Activated CD8-positive, alpha-beta memory T cell treated with anti-CD3 and anti-CD28 coated beads for 1 hour (primary cell): ENCODE measurements around the gene TGFA.

Experiments
- DNase-seq, 2 donors: peaks; one replicate each; pipeline ENCODE4 v3.0.0-alpha.2; 2020; ENCODE audit warnings: low read depth in 1 of 2; ENCODE audit errors: extremely low read depth in 1 of 2

The TGFA gene

DNA sequence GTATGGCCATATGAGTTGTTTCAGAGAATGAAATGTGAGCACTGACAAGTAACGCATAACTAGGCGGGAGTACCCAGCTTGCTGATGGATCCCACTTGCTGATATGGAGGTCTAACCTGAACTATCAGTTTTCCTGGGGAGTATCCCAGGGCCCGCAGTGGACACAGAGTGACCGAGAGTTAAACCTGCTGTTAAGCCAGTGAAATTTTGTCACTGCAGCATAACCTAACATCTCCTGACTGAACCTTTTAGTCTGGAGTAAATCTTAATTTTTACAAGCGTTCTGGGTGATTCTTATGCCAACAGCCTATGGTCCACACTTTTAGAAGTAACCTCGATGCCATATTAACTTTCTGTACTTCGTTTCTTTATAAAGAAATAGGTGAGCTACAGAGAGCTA, 54.4 kb downstream of the TGFA start:
- DNase-seq = no peak

DNA sequence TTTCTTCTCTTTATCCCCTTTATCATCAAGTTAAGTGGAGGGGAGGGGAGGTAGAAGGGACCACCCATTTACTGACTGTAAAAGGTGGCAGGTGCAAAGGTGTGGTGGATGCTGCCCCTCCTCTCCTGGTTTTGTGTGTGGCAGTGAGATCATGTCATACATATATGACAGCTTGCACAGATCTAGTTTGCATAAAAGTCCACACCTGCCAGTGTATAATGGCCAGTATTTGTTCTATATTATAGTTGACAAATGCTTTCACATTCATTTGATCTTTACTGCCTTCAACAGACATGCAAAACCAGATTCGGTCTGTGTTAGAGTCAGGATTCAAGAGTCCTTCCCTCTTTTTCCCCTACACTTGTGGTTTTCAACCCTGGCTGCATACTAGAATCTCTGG, 55.1 kb downstream of the TGFA start:
- DNase-seq = no peak

DNA sequence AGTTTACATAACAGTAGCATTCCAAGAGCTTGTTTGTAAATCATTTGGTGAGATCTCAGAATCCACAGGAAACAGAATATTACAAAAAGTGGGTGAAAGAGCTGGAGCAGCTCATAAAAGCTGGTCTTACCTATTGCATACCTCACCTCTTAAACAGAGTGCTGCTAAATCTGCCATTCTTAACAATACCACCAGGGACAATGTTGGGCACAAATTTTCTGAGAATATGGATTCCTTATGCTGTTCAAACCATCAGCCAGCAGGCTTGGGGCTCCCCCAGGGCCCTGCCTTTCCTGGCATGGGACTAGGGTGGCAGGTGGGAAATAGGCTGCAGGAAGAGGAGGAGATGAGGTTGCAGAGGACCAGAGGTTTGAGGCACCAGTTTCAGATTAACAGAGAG, 55.6 kb downstream of the TGFA start:
- DNase-seq = no peak

DNA sequence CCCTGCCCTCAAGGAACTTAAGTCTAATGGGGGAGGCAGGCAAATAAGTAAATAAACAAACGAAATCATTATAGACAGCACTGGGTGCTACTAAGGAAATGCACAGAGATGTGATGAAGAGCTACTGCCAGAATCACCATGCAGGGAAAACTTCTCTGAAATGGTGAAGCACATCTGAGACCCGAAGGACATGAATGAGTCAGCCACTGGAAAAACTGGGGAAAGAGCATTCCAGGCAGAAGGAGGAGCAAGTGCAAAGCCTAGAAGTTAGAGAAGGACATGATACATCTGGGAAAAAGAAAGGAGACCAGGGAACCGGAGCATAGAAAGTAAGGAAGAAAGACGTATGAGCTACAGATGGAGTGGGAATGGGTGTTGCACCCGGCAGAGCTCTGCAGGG, 56.8 kb downstream of the TGFA start:
- DNase-seq = no peak

DNA sequence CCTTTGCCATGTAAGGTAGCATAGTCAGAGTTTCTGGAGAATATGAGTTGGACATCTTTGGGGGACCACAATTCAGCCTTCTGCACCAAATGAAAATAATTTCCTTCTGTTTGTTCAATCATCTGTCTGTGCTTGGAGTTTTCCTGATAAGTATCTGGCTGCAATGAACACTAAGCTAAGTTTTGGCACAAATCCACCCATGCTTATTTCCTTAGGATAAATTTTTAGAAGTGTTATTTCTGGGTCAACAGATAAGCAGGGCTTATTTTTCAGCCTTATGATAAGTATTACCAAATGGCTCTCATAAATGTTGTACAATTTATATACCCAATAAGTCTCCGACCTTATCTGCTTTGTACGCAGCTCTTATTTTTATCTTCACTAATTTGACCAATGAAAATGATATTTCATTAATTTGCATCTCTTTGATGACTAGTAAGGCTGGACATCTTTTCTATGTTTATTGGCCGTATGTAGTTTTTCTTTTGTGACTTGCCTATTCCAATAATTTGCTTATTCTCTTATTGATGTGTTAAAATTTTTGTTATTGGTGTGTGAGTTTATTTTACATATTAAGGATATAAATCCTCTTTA, 59.2 kb downstream of the TGFA start:
- no peak for DNase-seq

DNA sequence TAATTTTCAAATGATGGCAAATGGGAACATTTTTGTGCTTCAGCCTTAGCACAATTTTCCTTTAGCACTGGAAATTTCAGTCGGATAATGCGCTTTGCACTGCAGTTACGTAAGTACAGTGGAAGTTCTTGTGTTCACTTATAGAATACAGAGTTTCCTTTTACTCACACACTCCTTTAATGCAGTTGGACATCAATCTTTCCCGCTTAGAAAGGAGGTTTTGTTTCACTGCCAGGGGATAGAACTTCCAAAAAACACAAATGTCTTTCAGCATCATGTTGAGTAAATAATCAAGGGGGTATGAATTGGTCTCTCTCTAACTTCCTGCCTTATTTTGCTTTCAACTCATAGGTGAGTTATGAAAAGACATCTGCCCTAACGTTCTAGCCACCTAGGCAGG, 63.2 kb downstream of the TGFA start:
- DNase-seq = no peak

DNA sequence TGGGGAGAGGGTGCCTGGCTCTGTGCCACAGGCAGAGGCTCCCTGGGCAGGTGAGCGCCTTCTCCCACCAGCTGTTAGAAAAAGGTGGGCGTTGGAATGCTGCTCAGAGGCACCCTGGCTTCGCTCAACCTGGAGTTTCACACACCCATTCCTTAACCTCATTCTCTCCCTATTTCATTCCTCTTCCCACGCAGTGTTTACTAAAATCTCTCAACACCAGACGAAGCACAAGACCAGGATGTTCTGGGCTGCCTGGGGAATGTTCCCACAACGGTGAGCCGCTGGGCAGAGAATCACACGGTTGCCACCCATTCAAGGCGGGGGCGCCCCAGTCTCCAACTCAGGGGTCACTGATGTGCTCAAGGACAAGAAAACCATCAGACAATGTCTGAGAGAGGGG, 64.5 kb downstream of the TGFA start:
- no peak for DNase-seq

DNA sequence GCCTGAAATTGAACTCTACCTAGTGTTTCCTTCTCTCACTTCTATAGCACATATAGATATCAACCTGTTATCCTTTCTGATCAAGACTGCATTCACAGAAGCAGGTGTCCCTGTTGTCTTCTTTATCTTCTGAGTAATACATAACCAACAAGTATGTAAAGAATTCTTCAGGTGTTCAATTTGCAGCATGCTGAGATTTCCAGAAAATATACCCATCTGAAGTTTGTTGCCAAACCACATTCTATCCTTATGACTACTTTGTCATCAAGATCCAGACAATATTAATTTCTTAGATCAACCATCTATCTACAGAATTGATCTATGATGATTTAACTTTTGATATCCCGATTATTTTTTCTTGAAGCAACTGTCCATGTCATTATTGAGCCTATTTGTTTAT, 69.5 kb downstream of the TGFA start:
- no peak for DNase-seq

DNA sequence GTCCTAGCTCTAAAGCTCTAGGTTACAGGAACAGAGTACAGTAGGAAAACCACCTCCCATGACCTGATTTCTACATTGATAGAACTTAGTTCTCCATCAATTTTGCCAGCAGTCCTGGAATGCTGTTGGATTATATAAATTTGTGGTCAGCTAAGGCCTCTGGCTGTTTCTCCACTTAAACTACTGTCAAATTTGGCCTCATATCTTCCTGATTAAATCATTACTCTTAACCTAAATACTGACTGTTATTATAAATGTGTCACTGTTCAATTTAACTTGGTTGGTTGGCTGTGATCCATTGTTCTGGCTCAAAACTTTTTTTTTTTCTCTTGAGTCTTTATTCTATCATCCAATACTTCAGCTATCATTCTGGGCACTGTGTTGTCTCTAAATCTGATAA, 71.2 kb downstream of the TGFA start:
- DNase-seq = no peak

DNA sequence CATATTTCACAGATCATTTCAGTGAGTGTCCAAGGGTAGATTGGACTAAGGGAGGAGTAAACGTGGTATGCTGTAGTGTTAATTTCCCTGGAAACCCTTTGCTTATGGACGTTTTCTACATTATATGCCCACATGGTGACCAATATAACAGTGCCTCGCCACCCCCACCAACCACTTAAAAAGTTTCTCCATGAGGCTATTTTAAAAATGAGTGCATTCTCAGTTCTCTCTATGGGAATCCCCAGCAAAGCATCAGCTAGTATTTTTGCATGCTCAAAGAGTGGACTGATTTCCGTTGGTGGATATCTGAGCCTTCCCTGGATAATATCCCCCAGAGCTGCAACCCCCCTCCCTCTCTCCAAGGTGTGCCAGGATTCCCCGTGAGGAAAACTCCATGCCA, 73.2 kb downstream of the TGFA start:
- DNase-seq = no peak

DNA sequence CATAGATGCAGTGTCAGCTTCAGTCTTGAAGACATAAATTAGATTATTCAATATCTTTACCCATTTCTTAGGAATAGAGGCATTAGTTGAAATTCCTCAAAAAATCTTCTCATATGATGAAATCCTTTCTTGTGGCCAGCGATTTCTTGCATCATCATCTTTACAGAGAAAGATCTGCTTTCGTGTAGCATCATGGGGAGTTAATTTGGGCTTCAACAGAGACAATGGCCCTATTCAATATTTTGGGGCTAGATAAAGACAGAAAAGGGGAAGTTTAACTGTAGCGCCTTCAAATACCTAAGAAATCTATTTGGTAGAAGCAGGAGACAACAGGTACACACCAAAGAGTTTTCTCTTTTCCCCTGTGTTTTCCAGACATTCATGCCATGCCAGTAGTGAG, 73.8 kb downstream of the TGFA start:
- no peak for DNase-seq

DNA sequence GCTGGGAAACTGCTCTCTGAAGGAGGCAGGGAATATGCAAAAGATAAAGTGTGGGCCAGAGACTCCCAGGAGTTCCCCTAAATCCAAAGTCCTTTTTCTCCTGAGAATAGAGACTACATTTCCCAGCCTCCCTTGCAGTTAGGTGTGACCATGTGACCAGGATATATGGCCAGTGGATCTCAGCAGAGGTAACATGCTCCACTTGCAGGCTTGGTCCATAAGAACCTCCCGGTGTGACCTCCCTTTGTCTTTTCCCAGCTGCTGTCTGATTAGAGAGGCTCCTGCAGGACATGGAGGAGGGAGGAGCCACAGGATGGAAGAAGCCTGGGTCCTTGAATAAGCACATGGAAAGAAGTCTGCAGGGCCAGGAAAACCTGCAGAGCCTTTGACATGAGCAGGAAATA, 76.2 kb downstream of the TGFA start:
- no peak for DNase-seq

DNA sequence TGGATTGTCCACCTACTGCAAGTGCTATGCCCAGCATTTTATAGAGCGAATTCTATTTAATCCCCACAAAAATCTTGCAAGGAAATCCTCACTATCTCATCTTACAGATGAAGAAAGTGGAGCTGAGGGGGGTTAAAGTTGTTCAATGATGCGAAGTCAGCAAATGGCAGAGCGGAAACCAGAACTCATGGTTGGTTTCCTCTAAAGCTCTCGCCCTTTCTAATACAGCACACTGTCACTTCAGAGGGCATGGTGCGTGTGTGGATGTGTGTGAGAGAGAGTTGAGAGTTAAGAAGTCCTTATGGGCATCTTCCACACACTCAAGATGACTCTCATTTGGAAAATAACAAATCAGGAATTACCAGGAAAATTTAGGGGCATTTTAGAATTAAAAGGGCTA, 78.4 kb downstream of the TGFA start:
- DNase-seq = no peak

DNA sequence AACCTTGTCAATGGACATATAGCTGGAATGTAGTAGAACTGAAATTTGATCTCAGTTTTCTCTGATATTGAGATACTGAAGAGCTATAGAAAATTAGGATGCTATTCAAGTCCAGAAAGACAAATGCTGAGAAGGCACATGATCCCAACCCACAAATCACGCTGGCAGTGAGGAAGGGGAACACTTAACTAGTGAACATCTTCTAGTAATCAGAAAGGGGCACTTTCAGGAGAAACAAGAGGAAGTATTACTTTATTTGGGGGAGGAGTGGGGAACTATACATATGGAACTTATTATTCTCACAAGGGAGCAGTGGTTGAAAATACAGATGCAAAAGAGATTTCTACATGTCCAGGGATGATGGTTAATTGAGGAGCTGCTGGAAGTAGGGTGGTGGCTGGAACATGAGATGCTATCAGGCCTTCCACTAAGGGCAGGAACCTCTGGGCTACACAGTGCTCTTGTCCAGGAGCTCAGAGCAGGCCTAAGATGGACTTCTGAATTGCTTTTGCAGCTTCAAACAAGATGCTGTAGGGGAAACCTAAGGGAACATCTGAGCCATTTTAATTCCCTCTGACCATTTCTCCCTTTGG, 79.3 kb downstream of the TGFA start:
- no peak for DNase-seq

DNA sequence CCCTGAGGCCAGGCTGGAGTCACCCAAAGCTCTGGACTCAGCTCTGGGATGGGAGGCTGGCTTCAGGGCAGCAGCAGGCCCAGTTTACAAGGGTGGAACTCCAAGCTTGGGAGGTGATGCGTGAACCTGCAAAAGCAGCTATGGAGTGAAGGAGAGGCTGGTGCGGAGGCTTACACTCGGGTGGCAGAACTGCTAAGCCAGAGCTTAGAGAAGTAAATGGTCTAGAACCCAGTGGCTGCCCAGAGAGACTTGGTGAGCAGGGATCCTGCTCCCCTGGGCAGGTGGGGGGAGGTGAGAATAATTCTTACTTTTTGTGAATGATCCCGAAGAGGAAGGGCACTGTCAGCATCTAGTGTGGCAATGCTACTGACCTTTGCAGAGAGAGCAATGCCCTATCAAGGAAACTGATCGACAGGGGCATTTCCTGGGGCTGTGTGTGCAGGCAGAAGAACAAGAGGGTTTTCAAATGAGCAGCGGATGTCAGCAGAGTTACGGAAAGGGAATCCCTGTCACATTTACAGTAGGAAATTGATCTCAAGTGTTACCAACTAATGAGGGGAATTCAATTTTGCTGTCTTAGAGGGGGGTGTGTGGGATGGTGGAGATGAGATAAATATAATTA, 80.4 kb downstream of the TGFA start:
- DNase-seq = no peak

DNA sequence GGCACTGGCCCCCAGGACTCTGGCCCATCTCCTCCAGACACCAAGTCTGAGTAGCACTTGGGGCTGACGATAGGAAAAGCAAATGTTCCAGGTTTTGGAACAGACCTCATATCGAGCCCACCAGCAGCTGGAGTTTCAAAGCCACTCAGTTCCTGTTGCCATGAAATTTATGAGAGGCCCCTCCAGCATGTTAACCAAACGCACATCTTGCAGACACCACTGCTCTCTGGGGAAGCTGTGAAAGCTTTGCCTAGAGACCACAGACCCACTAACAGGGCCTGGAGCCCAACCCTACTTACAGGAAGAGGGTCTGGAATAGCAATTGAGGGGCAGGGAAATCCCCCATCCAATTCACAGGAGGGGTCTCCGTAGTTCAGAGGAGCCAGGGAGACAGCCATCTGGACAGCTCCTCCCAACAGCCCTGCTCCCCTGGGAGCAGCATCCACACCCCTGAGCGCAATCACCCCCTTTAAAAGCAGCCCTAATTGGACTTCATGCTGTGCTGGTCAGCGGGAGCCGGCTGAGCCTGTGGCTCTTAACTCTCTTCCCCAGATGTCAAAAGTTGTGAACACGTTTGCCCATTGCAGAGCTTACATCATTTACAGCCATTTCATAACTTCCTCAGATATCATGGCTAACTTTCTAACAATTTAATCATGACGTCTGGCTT, 81.3 kb downstream of the TGFA start:
- DNase-seq = no peak

DNA sequence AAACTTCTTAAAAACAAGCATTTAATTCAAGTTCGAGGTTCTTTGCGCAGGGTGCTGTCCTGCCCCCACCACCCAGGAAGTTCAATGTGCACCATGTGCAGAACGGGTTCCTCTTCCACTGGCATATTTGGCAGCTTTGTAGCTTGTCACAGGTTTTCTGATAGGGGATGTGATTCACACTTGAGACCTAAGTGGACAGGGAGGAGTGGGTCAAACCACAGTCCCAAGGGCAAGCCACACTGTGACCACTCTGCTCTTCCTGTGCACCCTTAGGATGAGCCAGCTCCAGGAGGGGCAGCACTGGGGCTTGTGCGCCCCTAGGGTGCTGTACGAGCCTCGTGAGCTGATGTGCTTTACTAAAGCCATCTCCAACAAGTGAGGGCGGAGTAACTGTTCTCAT, 82.5 kb downstream of the TGFA start:
- DNase-seq = no peak

DNA sequence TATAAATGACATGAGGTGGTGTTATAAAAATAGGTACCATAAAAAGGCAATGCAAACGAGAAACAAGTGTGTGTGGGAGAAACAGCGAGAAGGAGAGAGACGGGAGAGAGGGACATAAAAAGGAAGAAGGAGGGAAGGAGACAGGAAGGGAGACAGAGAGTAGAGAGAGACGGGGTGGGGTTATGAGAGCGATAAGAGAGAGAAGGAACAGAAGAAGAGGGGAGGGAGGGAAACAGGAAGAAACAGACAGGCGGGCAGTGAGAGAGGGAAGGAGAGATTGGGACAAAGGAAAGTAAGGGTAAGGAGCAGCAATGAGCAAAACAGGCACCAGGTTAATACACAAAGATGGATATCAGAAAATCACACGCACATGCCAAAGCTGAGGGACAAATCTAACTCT, 83.7 kb downstream of the TGFA start:
- no peak for DNase-seq

DNA sequence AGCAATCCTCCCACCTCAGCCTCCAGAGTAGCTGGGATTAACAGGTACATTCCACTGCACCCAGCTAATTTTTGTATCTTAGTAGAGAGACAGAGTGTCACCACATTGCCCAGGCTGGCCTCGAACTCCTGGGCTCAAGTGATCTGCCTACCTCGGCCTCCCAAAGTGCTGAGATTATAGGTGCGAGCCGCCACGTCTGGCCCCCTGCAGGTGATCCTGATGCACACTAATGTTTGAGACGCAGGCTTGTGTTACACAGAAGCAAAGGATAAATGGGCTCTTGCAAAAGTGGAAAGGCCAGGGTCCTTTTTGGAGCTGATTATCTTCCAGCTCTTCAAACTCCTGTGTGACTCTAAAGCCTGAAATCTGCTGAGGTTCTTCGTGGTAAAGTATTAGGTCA, 84.2 kb downstream of the TGFA start:
- no peak for DNase-seq

DNA sequence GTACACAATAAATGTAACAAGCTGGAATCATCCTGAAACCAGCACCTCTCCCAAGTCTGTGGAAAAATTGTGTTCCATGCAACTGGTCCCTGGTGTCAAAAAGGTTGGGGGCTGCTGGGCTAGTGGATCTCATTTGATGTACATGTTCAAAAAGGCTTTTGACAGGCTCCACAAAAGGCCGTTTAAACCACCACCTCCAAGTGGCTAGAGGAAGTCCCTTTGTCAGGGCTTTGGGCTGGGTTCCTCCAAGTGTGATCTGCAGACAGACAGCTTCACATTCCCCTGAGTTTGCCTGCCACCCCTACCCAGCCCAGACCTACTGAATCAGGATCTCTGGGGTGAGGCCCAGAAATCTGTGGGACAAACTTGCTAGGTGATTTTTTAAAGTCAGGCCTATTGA, 84.7 kb downstream of the TGFA start:
- no peak for DNase-seq

DNA sequence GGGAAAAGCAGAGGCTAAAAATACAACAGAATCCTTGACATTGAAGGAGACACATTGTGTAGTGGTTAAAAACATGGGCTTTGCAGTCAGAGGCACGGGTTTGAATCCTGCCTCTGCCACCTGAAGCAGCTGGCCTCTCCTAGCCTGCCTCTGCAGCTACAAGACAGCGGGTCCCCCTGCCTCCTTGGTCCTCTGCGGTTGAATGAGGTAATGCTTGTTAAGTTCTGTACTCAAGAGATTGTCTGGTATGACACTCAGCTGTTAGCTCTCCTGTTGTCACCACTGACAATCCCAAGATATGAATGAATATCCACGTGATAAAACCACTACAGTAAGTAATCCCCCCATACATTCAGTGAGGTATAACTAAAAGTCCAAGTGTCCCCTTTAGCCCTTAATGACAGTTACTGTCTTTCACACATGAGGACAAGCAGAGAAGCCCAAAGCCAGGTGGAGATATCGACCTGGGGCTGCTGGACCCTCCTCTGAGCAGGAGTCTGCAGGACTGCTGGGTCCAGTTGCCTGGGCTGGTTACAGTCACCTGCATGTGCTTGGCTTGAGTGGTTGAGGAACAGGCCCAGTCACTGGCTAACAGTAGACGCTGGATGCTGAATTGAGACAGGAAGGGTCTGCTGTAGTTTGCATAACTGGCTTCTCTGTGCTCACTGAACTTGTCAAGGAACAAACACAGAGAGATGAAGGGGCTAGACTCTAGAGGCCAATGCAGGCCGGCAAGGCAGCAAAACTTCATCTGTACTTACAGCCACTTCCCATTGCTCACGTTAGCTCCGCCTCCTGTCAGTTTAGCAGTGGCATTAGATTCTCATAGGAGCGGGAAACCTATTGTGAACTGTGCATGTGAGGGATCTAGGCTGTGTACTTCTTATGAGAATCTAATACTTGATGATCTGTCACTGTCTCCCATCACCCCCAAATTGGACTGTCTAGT, 85.5 kb downstream of the TGFA start:
- no peak for DNase-seq
